H9 (cell line): ENCODE data around the gene ADAMTS17. TPM values are rescaled to one million over a fixed set of nuclear protein-coding genes. Genes with fewer than 3 reads are reported as not detected.

ENCODE experiments used
- DNase-seq: peaks from one replicate; pipeline ENCODE4 v3.0.0-alpha.2; 2017
- H2AFZ ChIP-seq: one replicate; pipeline ENCODE4 v1.6.1; 2013; ENCODE audit warnings: mild to moderate bottlenecking, low read length, control low read depth, moderate library complexity
- H2AK5ac ChIP-seq: 2 replicates; pipeline ENCODE4 v1.6.1; 2013; ENCODE audit warnings: low read length, control low read depth, mixed read lengths; ENCODE audit not compliant: insufficient read length
- H2BK120ac ChIP-seq: one replicate; pipeline ENCODE4 v1.6.1; 2013; ENCODE audit warnings: low read depth, mild to moderate bottlenecking, low read length, control low read depth, inconsistent platforms; ENCODE audit not compliant: poor library complexity, severe bottlenecking
- H2BK12ac ChIP-seq: 2 replicates; pipeline ENCODE4 v1.6.1; 2013; ENCODE audit warnings: low read length, control low read depth, mixed read lengths, low read depth; ENCODE audit not compliant: insufficient read length
- H2BK15ac ChIP-seq: 2 replicates; pipeline ENCODE4 v1.6.1; 2013; ENCODE audit warnings: low read depth, low read length, control low read depth
- H2BK20ac ChIP-seq: one replicate; pipeline ENCODE4 v1.6.1; 2013; ENCODE audit warnings: low read depth, mild to moderate bottlenecking, low read length, control low read depth, inconsistent platforms; ENCODE audit not compliant: poor library complexity, severe bottlenecking
- H2BK5ac ChIP-seq: 2 replicates; pipeline ENCODE4 v1.6.1; 2013; ENCODE audit warnings: low read length, control low read depth, mixed read lengths; ENCODE audit not compliant: insufficient read length
- H3K14ac ChIP-seq: 2 replicates; pipeline ENCODE4 v1.6.1; 2013; ENCODE audit warnings: low read length, control low read depth; ENCODE audit not compliant: insufficient read depth
- H3K18ac ChIP-seq: 2 replicates; pipeline ENCODE4 v1.6.1; 2013; ENCODE audit warnings: low read depth, mild to moderate bottlenecking, mixed read lengths, low read length, control low read depth; ENCODE audit not compliant: insufficient read length
- H3K23ac ChIP-seq: 2 replicates; pipeline ENCODE4 v1.6.1; 2013; ENCODE audit warnings: low read length, control low read depth, mixed read lengths, low read depth; ENCODE audit not compliant: insufficient read length
- H3K23me2 ChIP-seq: 2 replicates; pipeline ENCODE4 v1.6.1; 2013; ENCODE audit warnings: low read depth, mild to moderate bottlenecking, mixed read lengths, low read length, control low read depth; ENCODE audit not compliant: insufficient read length, poor library complexity, severe bottlenecking
- H3K27ac ChIP-seq: 2 replicates; pipeline ENCODE4 v1.5.1; 2013; ENCODE audit warnings: low read length, control low read depth, mixed read lengths, low read depth; ENCODE audit not compliant: insufficient read length
- H3K27me3 ChIP-seq: 2 replicates; pipeline ENCODE4 v1.6.1; 2013; ENCODE audit warnings: low read length, control low read depth, inconsistent platforms; ENCODE audit not compliant: insufficient read depth
- H3K4ac ChIP-seq: 2 replicates; pipeline ENCODE4 v1.6.1; 2013; ENCODE audit warnings: low read depth, mild to moderate bottlenecking, control low read depth, inconsistent platforms, low read length, moderate library complexity
- H3K4me1 ChIP-seq: 2 replicates; pipeline ENCODE4 v1.6.1; 2013; ENCODE audit warnings: low read length, control low read depth, inconsistent platforms; ENCODE audit not compliant: insufficient read depth
- H3K4me2 ChIP-seq: 2 replicates; pipeline ENCODE4 v1.6.1; 2013; ENCODE audit warnings: low read length, control low read depth, mixed read lengths; ENCODE audit not compliant: insufficient read length, insufficient read depth
- H3K56ac ChIP-seq: 2 replicates; pipeline ENCODE4 v1.6.1; 2013; ENCODE audit warnings: low read depth, mild to moderate bottlenecking, mixed read lengths, low read length, control low read depth; ENCODE audit not compliant: insufficient read length
- H3K79me1 ChIP-seq: 2 replicates; pipeline ENCODE4 v1.6.1; 2013; ENCODE audit warnings: low read depth, mild to moderate bottlenecking, moderate library complexity, low read length, control low read depth, inconsistent platforms; ENCODE audit not compliant: insufficient read depth, poor library complexity, severe bottlenecking
- H3K79me2 ChIP-seq: 2 replicates; pipeline ENCODE4 v1.6.1; 2013; ENCODE audit warnings: low read length, control low read depth, inconsistent platforms; ENCODE audit not compliant: insufficient read depth
- H3K9ac ChIP-seq: 2 replicates; pipeline ENCODE4 v1.6.1; 2013; ENCODE audit warnings: low read length, control low read depth, mixed read lengths; ENCODE audit not compliant: insufficient read length; ENCODE audit errors: extremely low read depth
- H3K9me3 ChIP-seq: one replicate; pipeline ENCODE4 v1.6.1; 2013; ENCODE audit warnings: low read depth, low read length, inconsistent platforms; ENCODE audit not compliant: control insufficient read depth
- H3T11ph ChIP-seq: one replicate; pipeline ENCODE4 v1.6.1; 2013; ENCODE audit warnings: mild to moderate bottlenecking, low read length, control low read depth, inconsistent platforms
- H4K20me1 ChIP-seq: one replicate; pipeline ENCODE4 v1.6.1; 2013; ENCODE audit not compliant: control insufficient read depth, insufficient read length, insufficient read depth
- H4K5ac ChIP-seq: 2 replicates; pipeline ENCODE4 v1.6.1; 2013; ENCODE audit warnings: low read depth, mild to moderate bottlenecking, mixed read lengths, low read length, control low read depth; ENCODE audit not compliant: insufficient read length
- H4K8ac ChIP-seq: replicated peaks from 2 replicates; pipeline ENCODE4 v1.6.1; 2013; ENCODE audit warnings: low read length, control low read depth, mixed read lengths, low read depth; ENCODE audit not compliant: insufficient read length
- H4K91ac ChIP-seq: 2 replicates; pipeline ENCODE4 v1.6.1; 2013; ENCODE audit warnings: low read depth, mild to moderate bottlenecking, moderate library complexity, mixed read lengths, low read length, control low read depth; ENCODE audit not compliant: insufficient read length
- H3K27ac Mint-ChIP-seq, 3 experiments: 2 replicates in 2 of 3; 3 replicates in 1 of 3; pipeline ENCODE4 v1.8.0; 2020 to 2021; ENCODE audit warnings: mixed read lengths in 3 of 3, mild to moderate bottlenecking in 1 of 3, moderate library complexity in 1 of 3
- H3K27me3 Mint-ChIP-seq: 2 replicates; pipeline ENCODE4 v1.8.0; 2021; ENCODE audit warnings: low read depth, mild to moderate bottlenecking, moderate library complexity, mixed read lengths
- H3K36me3 Mint-ChIP-seq, 3 experiments: 2 replicates in 2 of 3; 3 replicates in 1 of 3; pipeline ENCODE4 v1.8.0; 2020 to 2021; ENCODE audit warnings: low read depth in 3 of 3, mixed read lengths in 3 of 3; ENCODE audit not compliant: insufficient read depth in 1 of 3
- H3K4me1 Mint-ChIP-seq, 2 experiments: 2 replicates each; pipeline ENCODE4 v1.8.0; 2020; ENCODE audit warnings: mixed read lengths in 2 of 2
- H3K4me3 Mint-ChIP-seq, 2 experiments: 2 replicates in 1 of 2; 3 replicates in 1 of 2; pipeline ENCODE4 v1.8.0; 2020 to 2021; ENCODE audit warnings: mild to moderate bottlenecking in 2 of 2, mixed read lengths in 2 of 2, moderate library complexity in 1 of 2
- H3K9me3 Mint-ChIP-seq, 2 experiments: 2 replicates in 1 of 2; 3 replicates in 1 of 2; pipeline ENCODE4 v1.8.0; 2020; ENCODE audit warnings: mild to moderate bottlenecking in 2 of 2, mixed read lengths in 2 of 2, moderate library complexity in 1 of 2
- WGBS: extraction: QIAGEN DNeasy Blood & Tissue Kit; methylation state at CpG from one replicate; pipeline ENCODE4 v1.1.7; 2013; ENCODE audit warnings: missing lambda C conversion rate, low lambda C conversion rate, mixed read lengths; ENCODE audit not compliant: insufficient read length; ENCODE audit errors: extremely low coverage; 5-methylcytosine and 5-hydroxymethylcytosine counted together
- total RNA-seq: library from RNA; stranded (reverse); gene quantifications from 2 replicates; pipeline ENCODE4 v1.2.1, GENCODE V29; 2021
- TF ChIP-seq, protein P1 (sequence below): fragments of 200-600 bp; sonication (generic); conservative IDR thresholded peaks from 3 replicates; pipeline ENCODE4 v1.8.0; 2021; ENCODE audit warnings: antibody characterized with exemption, mild to moderate bottlenecking

ADAMTS17 gene
- total RNA-seq, 1 experiment from 2014 or later = 2.9 TPM

- DNase-seq = no peak
- Histone ChIP-seq H3K79me2 (no peaks in the 10 kb centered on the region), H4K5ac (no peak overlapping the region), H3K9me3 (no peaks in the 10 kb centered on the region), H2BK15ac (no peak overlapping the region), H3T11ph (no peak overlapping the region), H4K8ac (no peak overlapping the region), H3K23me2 (no peaks in the 10 kb centered on the region), H2BK120ac (no peak overlapping the region), H3K56ac (no peak overlapping the region), H3K14ac (no peak overlapping the region), H3K23ac (no peak overlapping the region), H3K4me2 (no peak overlapping the region), H3K27me3 (peaks cover 14% of the 10 kb centered on the region; the same call in 1 of the 2 replicates), H3K4me1 (no peaks in the 10 kb centered on the region), H2BK12ac (no peak overlapping the region), H3K18ac (no peak overlapping the region), H4K91ac (no peak overlapping the region), H3K4ac (no peak overlapping the region), H4K20me1 (peaks cover 6% of the 10 kb centered on the region), H2AK5ac (no peak overlapping the region), H3K27ac (no peak overlapping the region), H2AFZ (no peak overlapping the region), H2BK20ac (no peak overlapping the region), H3K9ac (no peak overlapping the region), H2BK5ac (no peak overlapping the region), H3K79me1 (no peaks in the 10 kb centered on the region)
- H3K4me3 Mint-ChIP-seq = no peak overlapping the region
- peaks cover 0 to 2% of the 10 kb centered on the region in 2 experiments; a peak in 1 of 5 replicates for H3K9me3 Mint-ChIP-seq
- H3K36me3 Mint-ChIP-seq = no peaks in the 10 kb centered on the region
- WGBS = no CpG with 5 or more reads among the region's 3 CpGs
- peaks cover 22 to 23% of the 10 kb centered on the region in 2 experiments for H3K4me1 Mint-ChIP-seq
- H3K27ac Mint-ChIP-seq = no peak overlapping the region
- peaks cover 78% of the 10 kb centered on the region for H3K27me3 Mint-ChIP-seq
- TF ChIP-seq, protein P1, sequence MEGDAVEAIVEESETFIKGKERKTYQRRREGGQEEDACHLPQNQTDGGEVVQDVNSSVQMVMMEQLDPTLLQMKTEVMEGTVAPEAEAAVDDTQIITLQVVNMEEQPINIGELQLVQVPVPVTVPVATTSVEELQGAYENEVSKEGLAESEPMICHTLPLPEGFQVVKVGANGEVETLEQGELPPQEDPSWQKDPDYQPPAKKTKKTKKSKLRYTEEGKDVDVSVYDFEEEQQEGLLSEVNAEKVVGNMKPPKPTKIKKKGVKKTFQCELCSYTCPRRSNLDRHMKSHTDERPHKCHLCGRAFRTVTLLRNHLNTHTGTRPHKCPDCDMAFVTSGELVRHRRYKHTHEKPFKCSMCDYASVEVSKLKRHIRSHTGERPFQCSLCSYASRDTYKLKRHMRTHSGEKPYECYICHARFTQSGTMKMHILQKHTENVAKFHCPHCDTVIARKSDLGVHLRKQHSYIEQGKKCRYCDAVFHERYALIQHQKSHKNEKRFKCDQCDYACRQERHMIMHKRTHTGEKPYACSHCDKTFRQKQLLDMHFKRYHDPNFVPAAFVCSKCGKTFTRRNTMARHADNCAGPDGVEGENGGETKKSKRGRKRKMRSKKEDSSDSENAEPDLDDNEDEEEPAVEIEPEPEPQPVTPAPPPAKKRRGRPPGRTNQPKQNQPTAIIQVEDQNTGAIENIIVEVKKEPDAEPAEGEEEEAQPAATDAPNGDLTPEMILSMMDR = no peak
Observed at GRCh38 chr15:100343251-100343650, 1.5 kb upstream of the ADAMTS17 start.
